Peyer's patch (tissue), 4 donors: ENCODE measurements around the gene FOXK1.

ENCODE experiments used
- POLR2A ChIP-seq, 2 donors: fragments of 450-650 bp; IDR thresholded peaks; one replicate each; pipeline ENCODE4 v1.5.1; 2017; ENCODE audit warnings: antibody characterized with exemption in 2 of 2, mild to moderate bottlenecking in 2 of 2, moderate library complexity in 2 of 2
- TF ChIP-seq, protein P1 (sequence below), 6 experiments: fragments of 450-650 bp in 4 of 6; fragments of 200-600 bp in 2 of 6; sonication (generic) in 1 of 6; IDR thresholded peaks; one replicate each; pipeline ENCODE4 v1.5.1; 2017 to 2019; ENCODE audit warnings: antibody characterized with exemption in 6 of 6, mild to moderate bottlenecking in 3 of 6, moderate library complexity in 1 of 6

DNA sequence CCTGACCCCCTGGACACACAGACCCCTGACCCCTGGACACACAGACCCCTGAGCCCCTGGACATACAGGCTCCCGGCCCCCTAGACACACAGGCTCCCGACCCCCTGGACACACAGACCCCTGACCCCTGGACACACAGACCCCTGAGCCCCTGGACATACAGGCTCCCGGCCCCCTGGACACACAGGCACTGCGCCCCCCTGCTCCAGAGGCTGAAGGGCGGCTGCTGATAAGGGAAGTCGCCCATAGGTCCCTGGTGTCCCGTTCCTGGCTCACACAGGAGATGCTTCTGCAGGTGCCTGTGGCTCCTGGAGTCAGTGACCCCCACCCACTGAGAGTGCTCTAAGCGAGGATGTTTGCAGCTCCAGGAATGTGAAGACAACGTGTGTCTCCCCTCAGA, 89.6 kb downstream of the FOXK1 start:
- TF ChIP-seq POLR2A (IDR thresholded peaks at IDR 0.05) = no peak
- TF ChIP-seq, protein P1, sequence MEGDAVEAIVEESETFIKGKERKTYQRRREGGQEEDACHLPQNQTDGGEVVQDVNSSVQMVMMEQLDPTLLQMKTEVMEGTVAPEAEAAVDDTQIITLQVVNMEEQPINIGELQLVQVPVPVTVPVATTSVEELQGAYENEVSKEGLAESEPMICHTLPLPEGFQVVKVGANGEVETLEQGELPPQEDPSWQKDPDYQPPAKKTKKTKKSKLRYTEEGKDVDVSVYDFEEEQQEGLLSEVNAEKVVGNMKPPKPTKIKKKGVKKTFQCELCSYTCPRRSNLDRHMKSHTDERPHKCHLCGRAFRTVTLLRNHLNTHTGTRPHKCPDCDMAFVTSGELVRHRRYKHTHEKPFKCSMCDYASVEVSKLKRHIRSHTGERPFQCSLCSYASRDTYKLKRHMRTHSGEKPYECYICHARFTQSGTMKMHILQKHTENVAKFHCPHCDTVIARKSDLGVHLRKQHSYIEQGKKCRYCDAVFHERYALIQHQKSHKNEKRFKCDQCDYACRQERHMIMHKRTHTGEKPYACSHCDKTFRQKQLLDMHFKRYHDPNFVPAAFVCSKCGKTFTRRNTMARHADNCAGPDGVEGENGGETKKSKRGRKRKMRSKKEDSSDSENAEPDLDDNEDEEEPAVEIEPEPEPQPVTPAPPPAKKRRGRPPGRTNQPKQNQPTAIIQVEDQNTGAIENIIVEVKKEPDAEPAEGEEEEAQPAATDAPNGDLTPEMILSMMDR (IDR thresholded peaks at IDR 0.05) = no peak
